PC-9 (cell line): ENCODE measurements around the gene HERPUD2.

Experiments used
- CTCF ChIP-seq: fragments of 200-600 bp; sonication (generic); conservative IDR thresholded peaks from 2 replicates; pipeline ENCODE4 v1.6.1; 2017; ENCODE audit warnings: mixed run types, antibody characterized with exemption, mild to moderate bottlenecking, moderate library complexity
- EZH2 ChIP-seq: fragments of 200-600 bp; sonication (generic); IDR thresholded peaks from 2 replicates; pipeline ENCODE4 v1.8.0; 2017; ENCODE audit warnings: antibody characterized with exemption, low read depth

DNA sequence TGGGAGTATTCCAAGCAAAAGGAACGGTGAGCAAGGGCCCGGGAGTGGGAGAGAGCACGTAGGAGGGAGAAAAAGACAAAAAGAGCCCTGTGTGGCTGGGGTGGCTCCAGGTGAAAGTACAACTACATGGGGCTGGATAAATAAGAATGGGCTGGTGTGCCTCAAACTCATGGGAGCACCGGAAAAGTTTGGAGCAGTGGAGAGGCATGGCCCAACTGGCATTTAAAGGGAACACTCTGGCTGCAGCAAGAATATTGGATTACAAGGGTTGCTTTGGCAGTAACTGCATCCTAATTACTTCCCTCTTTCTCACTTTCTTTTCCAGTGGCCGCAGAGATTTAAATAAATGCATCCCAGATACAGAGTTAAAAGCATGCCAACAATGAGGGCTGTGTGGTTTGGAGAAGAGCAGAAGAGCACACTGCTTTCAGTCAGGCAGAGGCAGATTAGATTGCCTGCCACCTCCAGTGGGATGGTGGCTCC, 39.1 kb upstream of the HERPUD2 start:
- no peak for TF ChIP-seq CTCF
- TF ChIP-seq EZH2 = no peak
